ENCODE measurements around the gene ZNF521.

Gene ZNF521

DNA sequence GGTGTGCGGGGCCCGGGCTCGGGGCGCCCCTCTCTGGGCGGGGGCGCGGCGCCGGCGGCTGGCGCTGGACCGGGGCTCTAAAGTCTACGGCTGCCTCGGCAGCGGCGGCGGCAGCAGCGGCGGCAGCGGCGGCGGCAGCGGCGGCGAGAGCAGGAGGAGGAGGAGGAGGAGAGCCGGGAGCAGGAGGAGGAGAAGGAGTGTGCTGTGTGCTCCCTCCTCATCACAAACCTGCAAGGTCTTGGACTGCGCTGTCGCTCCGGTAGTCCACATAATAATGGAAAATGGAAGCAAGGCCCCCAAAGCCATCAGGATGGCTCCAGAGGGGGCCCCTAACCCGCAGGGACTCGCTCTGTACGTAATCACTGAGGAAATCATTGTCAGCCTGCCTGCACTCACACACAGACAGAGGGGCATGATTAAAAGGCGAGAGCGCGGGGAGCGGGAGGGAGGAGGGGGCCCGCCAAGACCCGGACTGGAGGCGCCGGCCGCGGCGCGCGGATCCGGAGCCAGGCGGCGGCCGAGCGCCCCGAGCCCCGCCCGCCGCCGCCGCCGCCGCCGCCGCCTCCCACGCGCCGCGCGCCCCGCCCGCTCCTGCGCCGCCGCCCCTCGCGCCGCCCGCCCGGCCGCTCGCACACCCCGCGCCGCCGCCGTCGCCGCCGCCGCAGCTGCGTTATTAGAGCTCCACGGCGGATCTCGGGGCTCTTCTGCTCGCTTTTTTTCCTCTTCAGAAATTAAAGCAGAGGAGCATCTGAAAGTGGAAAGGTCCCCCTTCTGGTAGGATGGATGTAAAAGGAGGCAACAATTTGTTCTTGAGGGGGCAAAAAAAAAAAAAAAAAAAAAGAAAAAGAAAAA is at the start of gene ZNF521:
ZNF521 (minus strand) TSS at position 390 of the 852 bp plus-strand sequence. CDS start 1,220 bp downstream, outside the sequence.
- in situ Hi-C loops (cut with MboI; ENCODE audit: low sequenced_read_pairs), result no loop called here

DNA sequence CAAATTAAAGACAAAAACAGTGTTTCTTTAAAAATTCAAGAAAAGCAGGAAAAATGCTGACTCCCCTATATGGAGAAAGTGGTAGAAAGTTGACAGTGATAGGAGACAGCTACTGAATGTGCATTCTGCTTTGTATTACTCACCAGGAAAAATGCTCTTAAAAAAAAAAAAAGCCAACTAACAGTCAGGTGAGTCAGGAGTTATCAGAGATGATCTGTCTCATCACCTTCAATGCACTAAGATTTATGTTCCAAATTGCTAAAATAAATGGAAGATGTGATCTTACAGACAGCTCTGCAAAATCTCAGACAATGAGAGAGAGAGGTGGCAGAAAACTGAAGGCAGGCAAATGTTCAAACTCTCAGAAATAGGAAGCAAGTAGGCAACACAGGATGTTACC is 47.6 kb upstream of the ZNF521 start:
- in situ Hi-C loops (cut with MboI; ENCODE audit: low sequenced_read_pairs), result no loop called here

DNA sequence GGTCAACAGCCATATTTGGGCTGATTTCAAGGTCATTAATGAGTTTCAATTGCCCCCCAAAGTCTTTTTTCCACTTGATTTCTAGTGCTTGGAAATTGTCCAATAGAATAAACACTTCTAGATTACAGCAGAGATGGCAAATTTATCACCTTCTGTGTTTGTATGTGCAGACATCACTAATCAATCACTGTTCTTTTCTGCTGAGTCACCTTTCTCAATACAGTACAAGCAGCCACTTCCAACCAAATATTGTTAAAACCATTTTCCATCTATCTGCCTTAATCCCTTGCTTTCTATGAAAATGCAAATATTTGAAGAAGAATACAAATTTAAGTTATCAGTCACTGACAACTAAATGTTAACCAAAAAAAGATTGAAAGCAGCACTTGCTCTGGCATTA is 40.2 kb upstream of the ZNF521 start:
- in situ Hi-C loops (cut with MboI; ENCODE audit: low sequenced_read_pairs), result no loop called here

DNA sequence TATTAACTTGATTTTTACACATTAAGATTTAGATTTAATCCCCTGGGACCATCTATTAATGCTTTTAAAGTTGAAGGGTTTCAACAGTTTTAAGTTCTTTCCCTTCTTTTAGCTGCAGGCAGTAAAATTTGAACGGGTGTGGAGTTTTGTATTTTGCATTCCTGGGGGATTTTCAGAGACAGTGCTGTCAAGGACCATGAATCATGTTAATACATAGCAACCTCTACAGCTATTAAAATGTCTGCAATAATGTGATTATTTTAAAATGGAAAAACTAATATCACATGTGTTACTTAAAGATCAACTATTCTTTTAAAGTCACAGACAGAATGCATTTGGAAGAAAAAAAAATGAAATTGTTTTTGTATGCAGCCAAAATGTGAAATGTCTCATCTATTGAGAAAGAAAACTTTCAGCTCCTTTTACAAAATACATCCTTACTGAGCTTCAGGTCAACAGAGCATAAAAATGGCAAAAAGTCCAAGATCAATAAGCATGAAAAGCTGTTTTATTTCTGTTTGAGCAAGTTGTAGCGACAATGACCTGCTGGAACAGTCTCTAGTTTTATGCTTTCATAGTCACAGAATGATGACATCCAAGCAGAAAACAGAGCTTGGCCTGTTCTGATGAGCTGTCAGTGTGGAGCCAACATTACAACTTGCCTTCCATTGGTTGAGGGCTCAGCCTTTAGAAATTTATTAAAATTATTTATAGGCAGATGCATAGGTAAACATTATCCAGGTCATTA is 21.6 kb upstream of the ZNF521 start:
- in situ Hi-C loops (cut with MboI; ENCODE audit: low sequenced_read_pairs), result no loop called here

DNA sequence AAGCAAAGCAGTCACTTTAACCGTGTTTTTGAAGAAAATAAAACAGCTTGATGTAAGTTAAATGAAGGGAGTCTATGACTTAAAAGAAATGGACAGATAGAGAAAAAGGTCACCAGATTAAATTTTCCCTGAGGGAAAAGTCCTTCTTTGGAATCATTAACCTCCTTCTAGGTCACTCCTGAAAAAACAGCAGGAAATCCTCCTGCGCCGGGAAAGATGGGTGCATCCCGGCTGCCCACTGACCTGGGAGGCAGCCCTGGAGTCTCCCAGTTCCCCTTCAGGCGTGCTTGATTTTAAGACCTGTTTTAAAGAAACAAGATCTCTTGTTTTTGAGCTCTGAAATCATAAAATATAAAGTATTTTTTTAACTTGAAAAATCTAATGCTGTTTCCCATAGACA is 18.4 kb upstream of the ZNF521 start:
- in situ Hi-C loops (cut with MboI; ENCODE audit: low sequenced_read_pairs), result no loop called here

DNA sequence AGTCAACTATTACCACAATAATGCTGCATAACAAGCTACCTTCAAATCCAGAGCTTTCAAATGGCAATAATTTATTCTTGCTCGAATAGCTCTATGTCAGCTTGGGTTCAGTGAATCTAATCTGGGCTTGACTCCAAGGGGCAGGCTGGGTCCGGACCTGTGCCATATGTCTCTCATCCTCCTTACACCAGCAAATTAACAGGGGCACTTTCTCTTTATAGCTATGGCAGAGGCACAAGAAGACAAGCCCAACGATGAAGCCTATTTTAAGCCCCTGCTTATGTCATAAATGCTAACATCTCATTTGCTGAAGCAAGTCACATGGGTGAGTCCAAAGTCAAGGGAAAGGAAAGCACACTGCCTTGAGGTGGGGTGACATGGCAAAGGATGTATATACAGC is 13.3 kb upstream of the ZNF521 start:
- in situ Hi-C loops (cut with MboI; ENCODE audit: low sequenced_read_pairs), result no loop called here

DNA sequence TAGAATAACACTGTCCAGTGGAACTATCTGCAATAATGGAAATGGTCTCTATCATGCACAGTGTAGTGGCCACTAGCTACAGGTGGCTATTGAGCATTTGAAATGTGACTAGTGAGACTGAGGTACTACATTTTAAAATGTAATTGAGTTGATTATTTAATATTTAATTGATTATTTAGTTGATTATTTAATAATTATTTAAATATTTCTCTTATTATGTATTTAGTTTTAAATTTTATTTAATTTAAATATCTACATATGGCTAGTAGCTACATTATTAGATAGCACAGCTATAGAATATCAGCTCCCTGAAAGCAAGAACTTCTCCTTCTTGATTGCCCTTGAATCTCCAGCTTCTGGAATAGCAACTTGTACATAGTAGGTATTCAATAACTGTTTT is 12.8 kb upstream of the ZNF521 start:
- in situ Hi-C loops (cut with MboI; ENCODE audit: low sequenced_read_pairs), result no loop called here

DNA sequence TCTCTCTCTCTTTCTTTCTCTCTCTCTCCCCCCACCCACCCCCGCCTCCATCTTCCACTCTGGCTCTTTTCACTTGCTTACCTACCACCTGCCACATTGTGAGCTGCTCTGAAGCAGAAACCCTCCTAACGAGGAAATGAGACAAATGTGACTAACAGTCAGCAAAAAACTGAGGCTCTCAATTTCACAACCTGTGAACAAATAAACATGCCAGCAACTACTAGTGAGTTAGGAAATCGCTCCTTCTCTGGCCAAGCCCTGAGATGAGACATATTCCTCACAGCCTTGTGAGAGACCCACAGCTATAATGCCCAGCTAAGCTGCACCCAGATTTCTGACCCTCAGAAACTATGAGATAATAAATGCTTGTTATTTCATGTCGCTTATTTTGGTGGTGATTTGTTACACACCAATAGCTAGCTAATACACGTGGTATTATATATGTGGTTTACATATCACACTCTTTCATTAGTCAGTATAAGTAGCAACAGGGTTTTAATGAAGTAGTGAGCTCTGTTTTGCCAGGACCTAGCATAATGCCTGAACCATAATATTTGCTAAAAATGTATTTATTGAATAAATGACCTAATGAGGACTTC is 8.4 kb upstream of the ZNF521 start:
- in situ Hi-C loops (cut with MboI; ENCODE audit: low sequenced_read_pairs), result no loop called here

DNA sequence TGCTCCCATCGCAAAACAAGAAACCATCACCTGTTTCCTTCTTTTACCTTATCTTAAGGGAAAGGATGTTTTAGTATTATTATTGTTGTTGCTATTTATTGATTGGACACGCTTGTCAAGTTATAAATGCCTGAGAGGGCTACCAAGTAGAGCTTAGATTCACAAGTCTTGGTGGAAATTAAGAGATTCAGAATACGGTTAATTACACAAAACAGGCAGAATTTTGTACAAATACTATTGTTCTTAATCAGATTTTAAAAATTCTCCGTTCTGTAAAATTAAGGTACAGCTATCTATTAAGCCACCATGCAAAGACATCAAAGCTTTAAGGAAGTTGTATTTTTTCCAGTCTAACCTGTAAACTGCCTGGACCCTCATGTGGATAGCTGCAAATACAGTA is 1.1 kb upstream of the ZNF521 start:
- in situ Hi-C loops (cut with MboI; ENCODE audit: low sequenced_read_pairs), result no loop called here

DNA sequence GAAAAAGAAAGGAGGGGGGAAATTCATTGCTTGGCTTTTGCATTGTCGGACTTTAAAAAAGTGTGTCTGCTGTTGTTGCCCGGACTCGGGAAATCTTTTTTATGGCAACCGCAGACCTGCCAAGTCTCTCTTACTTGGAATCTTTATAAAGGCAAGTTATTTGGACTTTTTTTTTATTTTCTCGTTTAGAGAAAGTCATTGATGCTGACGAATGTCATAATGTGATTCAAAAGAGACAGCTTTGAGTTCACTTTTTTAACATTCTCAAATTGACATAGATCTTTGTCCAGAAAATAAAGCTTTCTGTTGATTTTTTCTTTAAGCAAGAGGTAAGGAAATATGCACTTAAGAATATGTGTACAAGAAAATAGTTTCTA is 651 bp upstream of the ZNF521 start:
- in situ Hi-C loops (cut with MboI; ENCODE audit: low sequenced_read_pairs), result no loop called here

DNA sequence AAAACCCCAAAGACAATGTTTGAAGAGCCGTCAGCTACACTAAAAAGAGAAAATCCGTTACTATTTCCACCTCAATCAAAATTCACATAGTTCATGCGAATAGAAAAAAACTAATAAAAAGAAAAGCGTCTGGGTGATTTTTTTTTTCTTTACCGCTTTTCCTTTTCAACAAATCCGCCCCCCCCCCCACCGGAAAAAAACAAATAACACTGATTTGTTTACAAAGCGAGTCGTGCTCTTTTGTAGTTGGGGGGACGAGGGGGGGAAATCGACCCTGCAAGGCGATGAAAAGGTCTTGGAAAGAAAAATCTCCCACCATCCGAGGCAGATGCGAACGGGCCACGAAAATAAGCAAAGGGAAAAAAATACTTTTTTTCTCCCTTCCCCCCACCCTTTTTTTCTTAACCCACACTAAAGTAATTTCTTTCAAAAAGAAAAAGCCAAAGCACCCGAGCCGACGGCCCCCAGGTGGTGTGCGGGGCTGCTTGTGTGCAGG is 638 bp downstream of the ZNF521 start:
- in situ Hi-C loops (cut with MboI; ENCODE audit: low sequenced_read_pairs), result no loop called here

DNA sequence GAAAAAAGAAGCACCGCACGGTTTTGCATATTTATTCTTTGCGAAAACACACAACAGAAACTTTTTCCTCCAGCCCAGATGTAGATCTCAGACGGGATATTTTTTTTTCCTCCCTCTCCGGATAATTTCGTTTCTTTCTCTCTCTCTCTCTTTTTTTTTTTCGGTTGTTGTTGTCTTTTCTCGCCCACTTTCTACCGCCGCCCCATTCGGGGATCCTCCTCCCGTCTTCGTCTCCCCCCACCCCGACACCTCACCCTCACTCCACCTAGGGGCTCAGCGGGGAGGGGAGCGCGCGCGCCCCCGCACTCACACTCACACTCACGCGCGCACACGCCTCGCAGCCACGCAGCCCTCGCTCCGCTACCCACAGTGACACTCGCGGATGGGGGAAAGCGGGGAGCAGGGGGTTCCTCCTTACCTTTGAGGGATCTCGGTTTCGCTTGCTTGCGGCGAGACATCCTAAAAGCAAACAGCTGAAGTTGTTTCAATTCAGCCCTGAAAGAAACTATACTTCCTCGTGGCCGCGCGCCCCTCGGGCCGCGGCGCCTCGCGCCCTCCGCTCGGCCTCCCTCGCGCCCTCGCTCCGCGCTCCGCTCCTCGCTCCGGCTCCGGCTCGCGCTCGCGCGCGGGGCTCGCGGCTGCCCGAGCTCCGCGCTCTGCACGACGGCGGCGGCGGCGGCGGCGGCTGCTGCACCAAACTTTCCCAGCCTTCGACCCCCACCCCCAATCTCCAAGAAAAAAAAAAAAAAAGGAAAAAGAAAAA is 1.3 kb downstream of the ZNF521 start:
- in situ Hi-C loops (cut with MboI; ENCODE audit: low sequenced_read_pairs), result no loop called here

DNA sequence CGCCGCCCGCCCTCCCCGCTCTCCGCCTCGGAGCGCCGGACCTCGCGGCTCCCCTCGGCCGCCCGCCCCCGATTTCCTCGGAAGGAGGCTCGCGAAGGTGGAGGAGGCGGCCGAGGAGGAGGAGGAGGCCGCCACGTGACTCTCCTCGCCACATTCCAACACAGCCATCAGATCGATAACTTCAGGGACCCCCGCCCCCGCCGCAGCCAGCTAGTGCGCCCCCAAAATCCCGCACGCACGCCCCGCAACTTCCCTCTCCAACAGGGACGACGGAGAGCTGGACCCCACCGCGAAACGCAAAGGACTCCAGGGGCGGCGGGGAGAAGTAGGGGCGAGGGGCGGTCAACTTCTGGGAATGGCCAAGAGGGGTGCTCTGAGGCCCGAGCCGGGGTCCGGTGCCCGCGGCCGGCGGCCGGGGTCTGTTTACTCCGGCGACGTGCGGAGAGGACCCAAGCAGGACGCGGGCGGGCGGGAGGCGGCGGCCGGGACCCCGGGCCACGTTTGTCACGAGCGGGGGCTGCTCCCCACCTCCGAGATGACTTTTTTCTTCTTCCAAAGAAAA is 2.0 kb downstream of the ZNF521 start:
- in situ Hi-C loops (cut with MboI; ENCODE audit: low sequenced_read_pairs), result no loop called here

DNA sequence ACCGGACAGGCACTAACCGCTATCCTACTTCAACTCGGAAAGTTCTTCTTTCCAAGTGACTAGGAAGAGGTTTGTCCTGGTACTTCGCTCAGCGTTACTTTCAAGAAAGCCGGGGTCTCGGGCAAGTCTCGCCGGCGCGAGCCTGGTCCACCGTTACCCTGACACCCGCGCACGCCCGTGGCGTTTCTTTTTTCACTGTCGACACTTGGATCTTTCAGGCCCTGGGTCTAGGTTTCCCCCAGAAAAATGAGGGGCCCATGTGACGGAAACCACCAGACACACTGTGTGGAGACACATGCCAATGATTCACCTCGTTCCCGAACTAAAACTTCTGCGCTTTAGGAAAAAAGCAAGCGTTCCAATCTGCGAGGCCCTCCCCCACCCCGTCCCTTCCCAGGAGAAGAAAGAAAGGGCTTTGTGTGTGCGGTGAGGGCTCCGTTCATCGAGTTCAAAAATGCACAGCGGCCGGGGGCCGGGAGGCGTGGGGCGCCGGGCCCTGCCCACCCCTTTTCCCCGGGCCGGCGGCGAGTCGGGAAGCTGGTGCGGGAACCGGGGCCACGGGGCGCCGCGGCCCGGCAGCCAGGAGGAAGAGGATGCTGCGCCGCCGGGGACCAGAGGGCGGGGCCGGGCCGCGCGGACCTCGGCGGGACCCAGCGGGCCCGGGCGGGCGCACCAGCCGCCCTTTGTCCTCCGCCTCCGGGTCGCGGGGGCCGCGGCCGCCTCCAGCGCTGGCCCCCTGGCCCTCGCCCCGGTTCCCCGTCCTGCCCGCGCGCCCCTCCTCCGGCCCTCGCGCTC is 2.6 kb downstream of the ZNF521 start:
- in situ Hi-C loops (cut with MboI; ENCODE audit: low sequenced_read_pairs), result no loop called here

DNA sequence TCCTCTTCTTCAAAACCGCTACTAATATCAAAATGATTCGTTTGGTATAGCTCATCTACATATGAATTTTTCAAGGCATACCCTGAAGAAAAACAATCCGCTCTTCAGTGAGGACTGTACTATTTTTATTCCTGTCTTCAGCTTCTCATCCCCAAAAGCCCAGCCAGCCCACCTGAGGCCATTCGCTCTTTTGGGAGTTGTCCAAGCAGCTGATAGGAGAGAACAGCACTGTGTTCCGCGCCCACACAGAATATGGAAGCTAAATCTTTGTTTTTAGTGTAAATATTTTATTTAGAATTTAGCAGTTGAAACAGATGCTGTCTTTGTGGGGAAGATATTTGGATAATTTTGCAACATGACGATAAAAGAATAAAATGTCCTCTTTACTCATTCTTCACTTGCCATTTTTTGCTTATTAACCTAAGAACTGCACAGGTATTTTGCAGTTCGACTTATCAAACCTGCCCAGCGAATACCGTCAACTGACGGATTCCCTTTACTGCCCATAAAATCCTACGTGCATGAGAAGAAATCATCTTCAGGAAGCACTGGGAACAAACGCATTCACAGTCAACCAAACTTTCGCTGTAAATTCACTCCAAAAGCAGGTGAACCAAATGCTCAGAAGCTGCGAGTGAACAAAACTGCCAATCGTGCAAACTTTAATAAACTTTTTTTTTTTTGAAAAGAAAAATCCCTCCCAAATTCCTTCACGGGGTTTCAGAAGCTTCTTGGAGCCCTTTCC is 3.4 kb downstream of the ZNF521 start:
- in situ Hi-C loops (cut with MboI; ENCODE audit: low sequenced_read_pairs), result no loop called here

DNA sequence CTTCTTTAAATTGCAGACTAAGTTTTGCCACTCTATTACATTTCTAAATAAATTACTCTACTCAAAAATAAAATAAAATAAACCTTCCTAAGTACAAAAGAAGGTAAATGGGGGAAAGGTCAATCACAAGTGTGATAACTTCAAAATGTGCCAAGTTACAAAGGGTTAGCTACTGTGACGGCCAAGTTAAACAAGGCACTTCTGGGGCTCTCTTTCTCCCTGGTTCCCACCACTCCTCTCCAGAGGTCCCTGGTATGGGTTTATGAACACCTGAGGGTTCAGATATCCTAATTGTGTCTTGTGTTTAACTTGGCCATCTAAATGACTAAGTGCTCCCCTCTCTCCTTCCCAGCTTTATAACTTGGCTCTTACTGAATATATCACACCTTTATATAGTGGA is 5.4 kb downstream of the ZNF521 start:
- in situ Hi-C loops (cut with MboI; ENCODE audit: low sequenced_read_pairs), result no loop called here

DNA sequence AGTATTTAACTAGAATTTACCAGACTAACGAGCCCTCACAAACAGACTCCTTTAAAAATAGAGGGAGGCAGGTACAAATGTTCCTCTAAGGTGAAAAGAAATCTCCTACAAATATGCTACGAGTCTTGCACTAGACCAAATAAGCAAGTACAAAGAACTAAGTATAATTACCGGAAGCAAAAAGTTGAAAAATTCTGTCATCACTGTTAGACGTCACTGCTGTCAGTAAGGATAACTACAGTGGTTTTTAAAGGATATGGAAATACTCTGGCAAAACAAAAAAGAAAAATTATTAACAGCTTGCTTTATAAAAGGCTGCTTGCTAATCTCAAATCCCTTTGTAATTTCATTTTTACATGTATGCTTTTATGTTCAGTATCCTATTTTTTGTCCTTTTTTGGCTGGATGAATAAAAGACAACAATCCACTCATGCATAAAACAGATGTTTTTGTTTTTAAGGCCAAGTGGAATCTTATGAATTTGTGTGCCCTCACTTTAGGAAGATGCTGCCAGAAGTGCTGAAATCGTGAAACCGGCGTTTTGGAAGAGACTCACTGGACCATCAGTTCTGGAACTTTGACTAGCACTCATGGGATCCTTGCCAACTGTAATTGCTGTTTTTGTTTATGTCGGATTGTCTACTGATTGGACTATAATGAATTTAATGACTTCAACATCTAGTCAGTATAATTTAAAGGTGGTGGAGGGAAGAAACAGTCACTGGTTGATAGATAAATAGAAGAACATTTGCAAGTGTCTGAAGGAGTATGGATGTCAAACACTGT is 6.7 kb downstream of the ZNF521 start:
- in situ Hi-C loops (cut with MboI; ENCODE audit: low sequenced_read_pairs), result no loop called here

DNA sequence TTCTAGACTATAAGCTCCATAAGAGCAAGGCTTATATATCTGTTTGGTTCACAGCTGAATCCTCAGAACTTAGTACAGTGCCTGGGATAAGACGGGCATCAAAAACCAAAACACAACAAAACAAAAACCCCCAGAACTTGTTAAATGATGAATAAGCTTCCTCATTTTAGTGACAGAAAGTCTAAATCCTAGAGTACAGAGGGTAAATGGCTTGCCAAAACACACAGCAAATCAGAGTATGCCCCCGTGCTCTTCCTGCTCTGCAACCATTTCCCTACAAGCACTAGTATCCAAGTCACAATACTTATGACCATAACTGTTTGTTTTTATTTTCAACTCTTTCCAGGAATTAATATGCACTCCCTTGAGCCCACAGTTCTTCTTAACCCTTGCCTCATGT is 10.1 kb downstream of the ZNF521 start:
- in situ Hi-C loops (cut with MboI; ENCODE audit: low sequenced_read_pairs), result no loop called here
